ENCODE measurements around the gene DEDD2. TPM values are rescaled to one million over a fixed set of nuclear protein-coding genes. Genes with fewer than 3 reads are reported as not detected.

The DEDD2 gene
- total RNA-seq, 4 donors from 2014 or later = 17.1 to 34.5 (median 27.0) TPM

GRCh38 chr19:42216653-42217519 lies 591 bp downstream of the DEDD2 start:
- TF ChIP-seq CTCF (IDR thresholded peaks at IDR 0.05; ENCODE audit: low read depth) = no peak

- TF ChIP-seq CTCF (IDR thresholded peaks at IDR 0.05; ENCODE audit: low read depth) = no peak
These were observed 2.5 kb downstream of the DEDD2 start for GRCh38 chr19:42214810-42215485.

- TF ChIP-seq CTCF (IDR thresholded peaks at IDR 0.05; ENCODE audit: low read depth) = no peak
These were observed 4.6 kb downstream of the DEDD2 start for GRCh38 chr19:42212886-42213285.

GRCh38 chr19:42208612-42209011 lies 8.9 kb downstream of the DEDD2 start:
- no peak for TF ChIP-seq CTCF (IDR thresholded peaks at IDR 0.05; ENCODE audit: low read depth)

- no peak for TF ChIP-seq CTCF (IDR thresholded peaks at IDR 0.05; ENCODE audit: low read depth)
These were observed 9.7 kb downstream of the DEDD2 start for GRCh38 chr19:42207767-42208271.

GRCh38 chr19:42206871-42207755 lies 10.4 kb downstream of the DEDD2 start:
- TF ChIP-seq CTCF (IDR thresholded peaks at IDR 0.05; ENCODE audit: low read depth) = no peak
